Stimulated activated CD4-positive, alpha-beta T cell treated with anti-CD3 and anti-CD28 coated beads, Interleukin-1b, Interleukin-23, amount 100 ng/mL, for 1 hour (primary cell): Measurements from ENCODE around the gene VPS35.
"Not testable (repeated sequence)": the region's sequence is repeated elsewhere in the genome, so short reads cannot be mapped to it uniquely, and the experiment has no call there.

Experiments
- DNase-seq, 2 donors: peaks; one replicate each; pipeline ENCODE4 v3.0.0-alpha.2; 2020; ENCODE audit warnings: low read depth in 2 of 2

Gene VPS35

GRCh38 chr16:46712911-46713310, 23.9 kb upstream of the VPS35 start:
- DNase-seq = no peak

GRCh38 chr16:46711106-46712058, 22.4 kb upstream of the VPS35 start:
- no peak for DNase-seq

- no peak for DNase-seq
These were observed 20.6 kb upstream of the VPS35 start for GRCh38 chr16:46709469-46710005.

GRCh38 chr16:46706642-46707041, 17.7 kb upstream of the VPS35 start:
- DNase-seq = no peak

- no peak for DNase-seq
These were observed 13.1 kb upstream of the VPS35 start for GRCh38 chr16:46702030-46702429.

- no peak for DNase-seq
These were observed 12.6 kb upstream of the VPS35 start for GRCh38 chr16:46701615-46702014.

GRCh38 chr16:46700048-46700447, 11.1 kb upstream of the VPS35 start:
- no peak for DNase-seq

- DNase-seq = no peak
These were observed 8.0 kb upstream of the VPS35 start for GRCh38 chr16:46696957-46697356.

- DNase-seq = no peak
These were observed 7.0 kb upstream of the VPS35 start for GRCh38 chr16:46695937-46696336.

GRCh38 chr16:46693598-46693997, 4.6 kb upstream of the VPS35 start:
- no peak for DNase-seq

GRCh38 chr16:46691726-46692125, 2.7 kb upstream of the VPS35 start:
- no peak for DNase-seq

- DNase-seq = no peak
These were observed 1.6 kb upstream of the VPS35 start for GRCh38 chr16:46690281-46691178.

GRCh38 chr16:46689365-46690280, 645 bp upstream of the VPS35 start, which contains the start of gene ORC6:
TSS of gene ORC6 (plus strand) at chr16:46689659. CDS start at chr16:46689706, 47 bp downstream.
- peak; percentile 92 to 95 for DNase-seq

GRCh38 chr16:46688101-46688653, 801 bp downstream of the VPS35 start:
- DNase-seq = no peak

GRCh38 chr16:46687486-46687885, 1.5 kb downstream of the VPS35 start:
- no peak for DNase-seq

GRCh38 chr16:46686815-46687473, 2.0 kb downstream of the VPS35 start:
- DNase-seq = no peak

- DNase-seq = not testable (repeated sequence)
These were observed 7.1 kb downstream of the VPS35 start for GRCh38 chr16:46681867-46682266.

- not testable (repeated sequence) for DNase-seq
These were observed 11.0 kb downstream of the VPS35 start for GRCh38 chr16:46677943-46678342.

GRCh38 chr16:46673320-46674013, 15.5 kb downstream of the VPS35 start:
- DNase-seq = no peak

- DNase-seq = no peak
These were observed 26.9 kb downstream of the VPS35 start for GRCh38 chr16:46662123-46662522.
